H1 (cell line): Measurements from ENCODE around the gene GRAMD1B. TPM values are rescaled to one million over a fixed set of nuclear protein-coding genes. Genes with fewer than 3 reads are reported as not detected.

Experiments
- ATF2 ChIP-seq: IDR thresholded peaks from 2 replicates; pipeline ENCODE4 v1.6.1; 2012; ENCODE audit warnings: low read length, inconsistent platforms
- CREB1 ChIP-seq: IDR thresholded peaks from 2 replicates; pipeline ENCODE4 v1.6.1; 2012; ENCODE audit warnings: inconsistent platforms
- EP300 ChIP-seq, 2 experiments: IDR thresholded peaks; 1 replicate in 1 of 2; 2 replicates in 1 of 2; pipeline ENCODE4 v1.6.1; 2011 to 2012; ENCODE audit warnings: low read depth in 2 of 2, low read length in 2 of 2, mild to moderate bottlenecking in 2 of 2, borderline replicate concordance in 1 of 2, inconsistent platforms in 1 of 2, moderate library complexity in 1 of 2
- GABPA ChIP-seq: IDR thresholded peaks from 2 replicates; pipeline ENCODE4 v1.6.1; 2011; ENCODE audit warnings: mild to moderate bottlenecking, low read length, moderate library complexity, borderline replicate concordance; ENCODE audit not compliant: insufficient read depth
- MAX ChIP-seq: IDR thresholded peaks from 2 replicates; pipeline ENCODE4 v1.6.1; 2012; ENCODE audit warnings: inconsistent platforms
- POLR2AphosphoS5 ChIP-seq: IDR thresholded peaks from 2 replicates; pipeline ENCODE4 v1.6.1; 2011; ENCODE audit warnings: low read depth, low read length
- SIX5 ChIP-seq: IDR thresholded peaks from 2 replicates; pipeline ENCODE4 v1.6.1; 2011; ENCODE audit warnings: mild to moderate bottlenecking, low read depth, low read length
- SRF ChIP-seq: IDR thresholded peaks from 2 replicates; pipeline ENCODE4 v1.6.1; 2011; ENCODE audit warnings: mild to moderate bottlenecking, low read depth, low read length, moderate library complexity
- TAF1 ChIP-seq: IDR thresholded peaks from 2 replicates; pipeline ENCODE4 v1.6.1; 2011; ENCODE audit warnings: mild to moderate bottlenecking, low read depth, low read length
- TBP ChIP-seq: IDR thresholded peaks from 2 replicates; pipeline ENCODE4 v1.6.1; 2011; ENCODE audit warnings: low read depth, low read length, improper control_type of control experiment
- TEAD4 ChIP-seq: IDR thresholded peaks from 2 replicates; pipeline ENCODE4 v1.6.1; 2012; ENCODE audit warnings: low read depth, low read length, inconsistent platforms, mixed read lengths
- USF2 ChIP-seq: IDR thresholded peaks from 2 replicates; pipeline ENCODE4 v1.6.1; 2011; ENCODE audit warnings: low read length, improper control_type of control experiment
- polyA plus RNA-seq, 7 experiments: library from polyadenylated mRNA; depleted of rRNA in 3 of 7; stranded (reverse) in 5 of 7; unstranded in 2 of 7; fragments of >200 nt in 5 of 7; fragments of 200-250 nt in 2 of 7; gene quantifications; 1 replicate in 5 of 7; 2 replicates in 1 of 7; 4 replicates in 1 of 7; pipeline versions ENCODE4 v1.2.1 to v1.2.3, GENCODE V29; 2011 to 2013; ENCODE audit warnings: missing spikeins in 2 of 7, mixed read lengths in 2 of 7
- total RNA-seq: library from RNA; stranded (reverse); fragmentation: NEBNext Ultra II Directional; extraction: Animal tissue kit (Norgen Biotek cat#: 25700); gene quantifications from 2 replicates; pipeline ENCODE4 v1.2.1, GENCODE V29; 2021
- TF ChIP-seq, protein P1 (sequence below): IDR thresholded peaks from 2 replicates; pipeline ENCODE4 v1.6.1; 2012; ENCODE audit warnings: inconsistent platforms

The GRAMD1B gene
- total and polyA plus RNA-seq, 2 of the 8 experiments (the other 6 are each of a cell fraction or from before 2014, with no cell fraction given): 10.1 to 21.2 TPM

GRCh38 chr11:123580557-123581275 is 150.6 kb downstream of the GRAMD1B start (continued):
- TF ChIP-seq USF2 (no peak), EP300 (IDR thresholded peaks at IDR 0.05; ENCODE audit: borderline replicate concordance in 1 of 2, low read depth in 2 of 2, low read length in 2 of 2) (peak in 1 of 2 experiments; percentile 27; a peak in 1 of 3 replicates), TBP (no peak), SIX5 (no peak), ATF2 (no peak), GABPA (peak; percentile 51; the same call in 1 of the 2 replicates), POLR2AphosphoS5 (0 out of 2 replicates have a peak, but pooled peaks have one; percentile 19), CREB1 (peak; percentile 69), TAF1 (no peak), SRF (no peak), TEAD4 (peak; percentile 65), MAX (peak; percentile 95)
- TF ChIP-seq, protein P1, sequence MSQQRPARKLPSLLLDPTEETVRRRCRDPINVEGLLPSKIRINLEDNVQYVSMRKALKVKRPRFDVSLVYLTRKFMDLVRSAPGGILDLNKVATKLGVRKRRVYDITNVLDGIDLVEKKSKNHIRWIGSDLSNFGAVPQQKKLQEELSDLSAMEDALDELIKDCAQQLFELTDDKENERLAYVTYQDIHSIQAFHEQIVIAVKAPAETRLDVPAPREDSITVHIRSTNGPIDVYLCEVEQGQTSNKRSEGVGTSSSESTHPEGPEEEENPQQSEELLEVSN: peak; percentile 93
